Left lung (tissue), 10 donors: ENCODE measurements around the gene MGMT. TPM values are rescaled to one million over a fixed set of nuclear protein-coding genes. Genes with fewer than 3 reads are reported as not detected.

Experiments used
- ATAC-seq: fragments of 200-7000 bp; cut with Tn5 transposase; one replicate; pipeline ENCODE4 v1.9.1; 2020; ENCODE audit warnings: moderate library complexity
- DNase-seq, 4 donors: peaks; one replicate each; pipeline ENCODE4 v3.0.0-alpha.2; 2013 to 2020
- H3K27ac ChIP-seq, 2 donors: fragments of 200-600 bp; sonication (generic) in 1 of 2; one replicate each; pipeline versions ENCODE4 v1.5.0 to v1.8.0; 2020 to 2021
- H3K27me3 ChIP-seq, 2 donors: fragments of 200-600 bp; sonication (generic) in 1 of 2; one replicate each; pipeline versions ENCODE4 v1.5.0 to v1.8.0; 2020 to 2021
- H3K36me3 ChIP-seq, 2 donors: fragments of 200-600 bp; sonication (generic) in 1 of 2; one replicate each; pipeline versions ENCODE4 v1.5.0 to v1.8.0; 2020 to 2021
- H3K4me1 ChIP-seq, 2 donors: fragments of 200-600 bp; one replicate each; pipeline ENCODE4 v1.8.0; 2021
- H3K4me3 ChIP-seq, 2 donors: fragments of 200-600 bp; sonication (generic) in 1 of 2; one replicate each; pipeline versions ENCODE4 v1.5.0 to v1.8.0; 2020 to 2021; ENCODE audit warnings: mild to moderate bottlenecking in 1 of 2
- H3K9me3 ChIP-seq, 2 donors: fragments of 200-600 bp; sonication (generic) in 1 of 2; one replicate each; pipeline versions ENCODE4 v1.5.0 to v1.8.0; 2020 to 2021
- CTCF ChIP-seq, 2 donors: fragments of 200-600 bp; sonication (generic) in 1 of 2; IDR thresholded peaks; one replicate each; pipeline versions ENCODE4 v1.5.0 to v1.8.0; 2021; ENCODE audit warnings: antibody characterized with exemption in 2 of 2
- intact Hi-C, 2 donors: fragments of 100-400 bp; cut with DNase I; formaldehyde crosslinking; loops; one replicate each; pipeline versions ENCODE4 v1.11.2 to v1.14.2; 2022
- polyA plus RNA-seq, 6 donors: library from polyadenylated mRNA; unstranded; fragments of 120-200 nt; gene quantifications; one replicate each; pipeline ENCODE4 v1.2.1, GENCODE V29; 2013; ENCODE audit not compliant: insufficient read length in 6 of 6
- total RNA-seq, 2 donors: library from RNA; stranded (reverse); fragmentation: NEBNext Ultra II Directional; extraction: Animal tissue kit (Norgen Biotek cat#: 25700); gene quantifications; one replicate each; pipeline ENCODE4 v1.2.1, GENCODE V29; 2021
- donor health status: DM: no; HTN: yes; CAD: no.
- donor health status: DM: no; HTN: no; CAD: no.

MGMT gene
- total and polyA plus RNA-seq, 8 donors, result 13.1 to 25.5 (median 17.0) TPM

GRCh38 chr10:129583831-129584230, 116.8 kb downstream of the MGMT start:
- ATAC-seq, result no peak
- H3K36me3 ChIP-seq, result peaks cover 0 to 4% of the 10 kb centered on the region in 2 donors
- DNase-seq, result no peak
- H3K4me1 ChIP-seq, result no peaks in the 10 kb centered on the region
- H3K27ac ChIP-seq, result no peak overlapping the region
- no peak overlapping the region for H3K4me3 ChIP-seq
- intact Hi-C loops, result no loop called here
- TF ChIP-seq CTCF (IDR thresholded peaks at IDR 0.05), result no peak
- H3K27me3 ChIP-seq, result no peaks in the 10 kb centered on the region
- H3K9me3 ChIP-seq, result peaks cover 11 to 55% of the 10 kb centered on the region in 2 donors

GRCh38 chr10:129586898-129587443, 119.9 kb downstream of the MGMT start:
- TF ChIP-seq CTCF (IDR thresholded peaks at IDR 0.05), result no peak
- peaks cover 11 to 68% of the 10 kb centered on the region in 2 donors for H3K9me3 ChIP-seq
- no peaks in the 10 kb centered on the region for H3K27me3 ChIP-seq
- ATAC-seq, result no peak
- DNase-seq, result no peak
- H3K4me1 ChIP-seq, result no peaks in the 10 kb centered on the region
- no peak overlapping the region for H3K27ac ChIP-seq
- intact Hi-C loops, result no loop called here
- H3K4me3 ChIP-seq, result no peak overlapping the region
- H3K36me3 ChIP-seq, result peaks cover 0 to 9% of the 10 kb centered on the region in 2 donors

- DNase-seq (no peak), ATAC-seq (no peak)
- H3K4me1 ChIP-seq, result no peaks in the 10 kb centered on the region
- peaks cover 11 to 75% of the 10 kb centered on the region in 2 donors for H3K9me3 ChIP-seq
- intact Hi-C loops, result no loop called here
- no peak overlapping the region for H3K4me3 ChIP-seq
- H3K27ac ChIP-seq, result no peak overlapping the region
- no peaks in the 10 kb centered on the region for H3K27me3 ChIP-seq
- no peak for TF ChIP-seq CTCF (IDR thresholded peaks at IDR 0.05)
- H3K36me3 ChIP-seq, result peaks cover 0 to 9% of the 10 kb centered on the region in 2 donors
Observed at GRCh38 chr10:129589546-129589945, 122.5 kb downstream of the MGMT start.

- TF ChIP-seq CTCF (IDR thresholded peaks at IDR 0.05), result no peak
- intact Hi-C loops, result no loop called here
- no peak for ATAC-seq
Observed at GRCh38 chr10:129593953-129594352, 126.9 kb downstream of the MGMT start.

GRCh38 chr10:129594811-129595210, 127.8 kb downstream of the MGMT start:
- H3K27ac ChIP-seq, result no peak overlapping the region
- H3K36me3 ChIP-seq, result peaks cover 0 to under 1% of the 10 kb centered on the region in 2 donors
- H3K9me3 ChIP-seq, result peaks cover 0 to 44% of the 10 kb centered on the region in 2 donors
- no peak for ATAC-seq
- H3K4me3 ChIP-seq, result no peak overlapping the region
- intact Hi-C loops, result no loop called here
- no peaks in the 10 kb centered on the region for H3K4me1 ChIP-seq
- no peak for DNase-seq
- H3K27me3 ChIP-seq, result no peaks in the 10 kb centered on the region
- TF ChIP-seq CTCF (IDR thresholded peaks at IDR 0.05), result no peak

More at GRCh38 chr10:129593953-129594352, 126.9 kb downstream of the MGMT start:
- H3K36me3 ChIP-seq, result peaks cover 0 to 4% of the 10 kb centered on the region in 2 donors
- no peak overlapping the region for H3K27ac ChIP-seq
- no peaks in the 10 kb centered on the region for H3K4me1 ChIP-seq
- H3K9me3 ChIP-seq, result peaks cover 0 to 53% of the 10 kb centered on the region in 2 donors
- no peak overlapping the region for H3K4me3 ChIP-seq
- H3K27me3 ChIP-seq, result no peaks in the 10 kb centered on the region
- DNase-seq, result no peak
